ENCODE results near the gene UNC5B.

- TF ChIP-seq CTCF (conservative IDR thresholded peaks at IDR 0.05) (no peak), ZFX (IDR thresholded peaks at IDR 0.05) (no peak)
Measured at GRCh38 chr10:71335173-71335708, 122.9 kb downstream of the UNC5B start.
